NCI-H2171 (cell line): Measurements from ENCODE around the gene ISG15.
"Not testable (repeated sequence)": the region's sequence is repeated elsewhere in the genome, so short reads cannot be mapped to it uniquely, and the experiment has no call there.

ENCODE experiments used
- DNase-seq: peaks from one replicate; lab custom pipeline; 2025; lab: John Stamatoyannopoulos, UW

The ISG15 gene

DNA sequence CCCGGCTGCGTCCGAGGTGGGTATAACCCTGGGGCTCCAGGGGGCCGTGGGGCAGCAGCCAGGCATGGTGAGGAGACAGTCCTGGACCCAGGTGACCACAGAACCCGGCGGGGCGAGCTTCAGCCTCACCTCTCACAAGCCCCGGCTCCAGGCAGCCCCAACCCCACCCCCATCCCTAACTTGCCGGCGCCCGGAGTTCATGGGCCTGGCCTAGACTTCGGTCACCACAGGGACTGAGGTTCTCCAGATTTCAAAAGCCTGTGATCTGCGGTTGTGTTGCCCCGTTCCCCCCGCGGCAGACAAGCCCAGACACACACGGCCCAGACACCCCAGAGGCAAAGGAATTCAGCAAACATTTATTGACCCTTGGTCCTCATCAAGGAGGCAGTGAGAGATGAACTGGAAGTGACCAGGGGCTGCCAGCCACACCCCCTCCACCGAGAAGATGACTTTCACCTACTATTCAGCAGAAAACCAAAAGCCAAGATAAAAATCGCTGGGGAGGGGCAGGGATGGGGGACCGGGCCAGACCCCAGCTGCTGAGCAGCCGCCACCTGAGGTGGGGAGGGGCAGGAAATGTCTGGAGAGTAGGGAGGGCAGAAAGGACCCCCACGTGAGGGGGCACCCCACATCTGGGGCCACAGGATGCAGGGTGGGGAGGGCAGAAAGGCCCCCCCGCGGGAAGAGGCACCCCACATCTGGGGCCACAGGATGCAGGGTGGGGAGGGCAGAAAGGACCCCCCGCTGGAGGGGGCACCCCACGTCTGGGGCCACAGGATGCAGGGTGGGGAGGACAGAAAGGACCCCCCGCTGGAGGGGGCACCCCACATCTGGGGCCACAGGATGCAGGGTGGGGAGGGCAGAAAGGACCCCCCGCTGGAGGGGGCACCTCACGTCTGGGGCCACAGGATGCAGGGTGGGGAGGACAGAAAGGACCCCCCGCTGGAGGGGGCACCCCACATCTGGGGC, 17.3 kb upstream of the ISG15 start:
- no peak for DNase-seq

DNA sequence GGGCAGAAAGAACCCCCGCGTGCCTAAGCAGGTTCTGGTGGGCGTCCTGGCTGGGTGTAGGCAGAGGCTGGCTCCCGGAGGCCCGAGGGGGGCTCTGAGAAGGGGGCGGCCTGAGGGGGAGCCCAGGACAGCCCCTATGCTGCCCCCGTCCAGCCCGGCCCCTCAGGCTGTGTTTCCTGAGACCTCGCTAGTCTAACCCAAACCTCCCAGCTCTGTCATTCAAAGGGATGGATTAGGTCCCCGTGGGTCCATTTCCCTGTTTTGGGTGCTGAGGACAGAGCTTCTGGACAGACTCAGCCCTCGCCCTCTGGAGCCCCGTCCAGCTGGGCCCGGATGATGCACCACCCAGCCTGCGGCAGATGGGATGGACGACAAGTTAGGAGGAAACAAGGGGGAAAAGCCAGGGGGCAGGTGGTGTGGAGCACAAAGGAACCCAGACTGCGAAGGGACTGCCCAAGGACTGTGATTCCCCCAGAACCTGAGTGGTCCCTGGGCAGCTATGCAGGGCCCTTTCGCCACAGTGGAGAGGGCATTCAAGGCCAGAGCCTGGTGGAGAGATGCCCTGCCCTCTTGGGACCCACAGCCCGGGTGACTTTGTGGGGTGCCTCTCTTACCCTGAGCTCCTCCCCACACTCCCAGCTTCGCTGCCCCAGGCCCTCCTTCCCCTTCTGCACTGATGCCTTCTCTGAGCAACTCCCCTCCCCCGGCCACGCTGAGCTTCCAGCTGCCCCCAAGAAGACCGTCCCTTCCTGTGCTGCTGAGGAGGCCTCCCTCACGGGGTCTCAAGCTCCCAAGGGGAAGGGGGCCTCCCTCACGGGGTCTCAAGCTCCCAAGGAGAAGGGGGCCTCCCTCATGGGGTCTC, 16.2 kb upstream of the ISG15 start:
- DNase-seq, result no peak

DNA sequence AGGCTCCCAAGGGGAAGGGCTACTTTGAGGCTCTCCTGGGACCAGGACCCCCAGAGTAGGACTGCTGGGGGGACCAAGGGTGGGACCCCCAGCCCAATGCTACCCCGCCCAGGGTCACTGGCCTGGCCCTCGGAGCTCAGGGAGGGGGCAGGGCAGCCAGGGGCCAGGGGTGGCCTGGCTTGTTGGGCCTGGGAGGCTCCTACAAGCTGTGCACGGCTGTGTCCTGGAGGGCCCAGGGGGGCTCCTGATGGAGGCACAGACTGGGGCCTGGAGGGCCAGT, 15.6 kb upstream of the ISG15 start:
- DNase-seq, result no peak

DNA sequence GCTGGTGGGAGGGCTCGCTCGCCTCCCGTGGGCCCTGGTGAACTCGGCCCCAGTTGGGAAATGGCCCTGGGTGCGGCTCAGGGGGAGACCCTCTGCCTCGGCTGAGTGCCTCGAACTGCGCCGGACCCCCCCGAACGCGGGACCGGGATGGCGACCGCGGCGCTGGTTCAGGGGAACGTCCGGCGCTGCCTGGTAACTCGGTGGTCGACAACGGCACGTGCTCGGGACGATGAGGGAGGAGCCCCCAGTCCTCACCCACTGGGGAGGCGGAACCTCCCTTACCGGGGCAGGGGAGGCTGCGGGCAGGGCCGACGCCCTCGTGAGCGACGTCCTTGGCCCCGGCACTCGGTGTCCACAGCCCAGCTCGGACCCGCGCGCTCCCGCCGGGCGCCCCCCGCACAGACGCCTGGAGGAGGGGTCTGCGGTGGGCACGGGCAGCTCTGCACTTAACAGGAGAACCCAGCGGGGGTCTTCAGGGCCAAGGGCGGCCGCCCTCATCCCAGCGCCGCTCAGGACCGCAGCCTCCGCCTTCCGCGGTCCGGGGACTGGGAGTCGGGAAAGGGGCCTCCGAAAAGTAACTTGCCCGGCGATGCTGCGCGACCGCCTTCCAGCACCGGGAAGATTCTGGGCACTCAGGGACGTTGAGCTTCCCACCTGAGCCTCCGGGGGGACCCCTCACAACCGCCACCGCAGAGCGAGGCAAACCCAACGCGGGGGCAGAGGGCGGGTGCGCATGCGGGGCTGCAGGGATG, 15.1 kb upstream of the ISG15 start:
- peak; percentile 48 for DNase-seq

DNA sequence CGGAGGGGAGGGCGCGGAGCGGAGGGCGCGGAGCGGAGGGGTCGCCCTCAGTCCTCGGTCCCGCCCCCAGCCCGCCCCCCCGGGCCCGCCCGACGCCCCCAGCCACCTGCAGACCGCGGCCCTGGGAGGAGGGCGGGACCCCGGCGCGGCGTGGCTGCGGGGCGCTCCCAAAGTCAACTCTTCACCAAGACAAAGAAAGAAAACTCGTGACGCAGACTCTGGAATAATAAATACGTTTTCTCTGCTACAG, 14.6 kb upstream of the ISG15 start:
- no peak for DNase-seq

DNA sequence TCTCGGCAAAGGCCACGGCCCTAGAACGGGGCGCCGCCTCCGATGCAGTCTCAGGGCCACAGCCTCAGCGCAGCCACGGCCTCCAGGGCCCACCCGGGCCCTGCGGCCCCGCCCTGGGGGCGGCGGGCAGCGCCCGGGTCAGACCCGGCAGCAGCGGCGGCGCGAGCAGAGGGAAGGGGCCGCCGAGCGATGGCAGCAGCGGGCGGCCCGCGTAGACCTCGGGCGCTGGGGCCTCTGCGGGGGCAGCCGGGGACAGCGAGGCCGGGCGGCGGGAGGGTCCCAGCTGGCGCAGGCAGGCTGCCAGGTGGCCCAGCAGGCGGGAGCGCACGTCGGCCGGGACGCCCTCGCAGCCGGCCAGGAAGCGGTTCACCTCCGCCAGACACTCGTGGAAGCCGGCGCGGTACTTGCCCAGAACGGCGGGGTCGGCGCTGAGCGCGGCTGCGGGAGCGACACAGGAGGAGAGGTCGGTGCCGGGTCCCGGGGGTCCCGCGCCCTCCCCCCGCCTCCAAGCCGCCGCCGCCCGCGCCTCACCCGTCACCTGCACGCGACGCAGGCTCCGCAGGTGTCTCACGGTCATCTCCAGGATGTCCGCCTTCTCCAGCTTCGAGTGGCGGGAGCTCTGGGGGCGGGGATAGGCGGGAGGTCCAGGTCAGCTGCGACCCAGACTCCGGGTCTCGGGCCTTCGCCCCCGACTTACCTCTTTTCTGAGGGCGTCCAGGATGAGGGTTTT, 14.1 kb upstream of the ISG15 start:
- DNase-seq, result peak; percentile 65

DNA sequence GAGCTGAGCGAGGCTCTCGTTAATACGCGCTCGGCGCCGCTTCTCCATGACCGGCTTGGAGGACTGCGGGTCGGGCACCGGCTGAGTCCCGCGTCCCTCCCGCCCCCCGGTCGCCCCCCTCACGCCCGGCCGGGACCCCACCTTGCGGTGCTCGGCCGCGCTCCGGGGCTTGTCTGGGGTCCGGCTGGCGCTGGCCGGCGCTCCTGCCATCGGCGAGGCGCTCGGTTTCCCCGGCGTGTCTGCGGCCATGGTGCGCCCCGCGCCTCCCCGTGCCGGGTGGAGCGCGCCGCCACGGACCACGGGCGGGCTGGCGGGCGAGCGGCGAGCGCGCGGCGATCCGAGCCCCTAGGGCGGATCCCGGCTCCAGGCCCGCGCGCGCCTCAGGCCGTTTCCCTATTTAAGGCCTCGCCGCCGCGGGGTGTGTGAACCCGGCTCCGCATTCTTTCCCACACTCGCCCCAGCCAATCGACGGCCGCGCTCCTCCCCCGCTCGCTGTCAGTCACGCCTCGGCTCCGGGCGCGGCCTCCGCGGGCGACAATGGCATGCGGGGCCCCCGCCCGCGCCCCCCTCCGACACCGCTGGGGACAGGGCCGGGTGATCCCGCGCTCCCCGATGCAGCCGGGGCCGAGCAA, 13.5 kb upstream of the ISG15 start, which contains the start of gene HES4:
Gene HES4, minus strand, starts transcription at position 373 of the 632 bp plus-strand sequence. Its CDS starts 124 bp downstream, at position 249.
- DNase-seq, result peak; percentile 91

DNA sequence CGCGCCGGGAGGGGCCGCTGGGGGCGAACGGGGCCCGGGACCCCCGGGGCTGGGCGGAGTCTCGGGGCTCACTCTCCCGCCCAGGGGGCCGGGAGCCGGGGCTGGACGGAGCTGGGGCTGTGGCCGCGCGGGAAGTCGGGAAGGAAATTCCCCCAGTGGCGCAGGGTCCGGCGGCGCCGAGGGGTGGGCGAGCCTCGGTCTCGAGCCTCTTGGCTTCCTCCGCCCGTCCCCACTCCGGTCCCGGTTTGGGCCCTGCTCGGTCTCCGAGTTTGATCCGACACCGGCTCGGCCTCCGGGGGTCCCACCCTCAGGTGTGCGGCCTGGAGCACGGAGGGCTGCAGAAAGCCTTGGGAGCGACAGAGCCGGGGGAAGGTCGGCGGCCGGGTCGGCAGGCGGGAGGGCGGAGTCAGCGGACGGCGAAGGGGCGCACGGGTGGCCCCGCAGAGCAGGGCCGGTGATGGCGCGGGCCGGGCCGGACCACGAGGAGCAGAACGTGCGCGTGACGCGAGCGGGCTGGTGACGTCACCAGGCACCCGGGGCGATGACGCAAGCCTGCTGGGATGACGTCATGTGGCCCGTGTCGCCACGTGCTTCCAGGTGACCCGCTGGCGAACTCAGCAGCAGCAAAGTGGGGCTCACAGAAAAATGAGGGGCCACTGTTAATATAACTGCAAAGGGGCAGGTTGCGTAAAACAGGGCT, 12.8 kb upstream of the ISG15 start:
- peak; percentile 83 for DNase-seq

DNA sequence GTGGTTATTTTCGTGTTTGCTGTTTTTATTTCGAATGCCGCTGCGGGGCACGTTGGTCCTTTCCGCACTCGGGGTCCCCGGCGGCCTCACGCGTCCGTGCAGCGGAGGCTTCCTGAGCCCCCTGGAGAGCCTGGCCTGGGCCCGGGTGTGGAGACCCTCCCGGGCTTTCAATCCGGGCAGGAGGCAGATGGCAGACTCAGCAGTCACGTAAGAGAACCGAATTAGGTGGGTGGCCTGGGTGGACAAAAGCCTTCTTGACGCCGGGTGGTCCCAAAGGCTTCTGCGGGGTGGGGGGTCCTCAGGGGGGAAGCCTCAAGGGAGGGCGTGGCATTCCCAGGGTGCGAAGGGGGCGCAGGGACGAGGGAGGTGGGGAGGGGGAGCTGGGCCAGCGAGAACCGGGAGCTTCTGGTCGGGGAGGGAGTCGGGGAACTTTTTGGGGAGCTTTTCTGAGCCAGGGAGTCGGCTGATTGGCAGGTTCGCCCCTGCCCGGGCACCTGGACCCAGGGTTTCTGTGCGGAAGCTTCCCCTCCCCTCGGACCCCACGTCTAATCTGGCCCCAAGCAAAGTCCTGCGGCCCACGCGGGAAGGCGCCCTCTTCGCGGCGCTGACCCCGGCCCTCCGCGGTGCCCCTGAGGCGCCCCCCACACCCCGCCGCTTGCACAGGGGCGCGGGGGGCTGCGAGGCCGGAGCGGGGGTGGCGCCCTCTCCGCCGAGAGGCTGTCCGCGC, 12.1 kb upstream of the ISG15 start:
- no peak for DNase-seq

DNA sequence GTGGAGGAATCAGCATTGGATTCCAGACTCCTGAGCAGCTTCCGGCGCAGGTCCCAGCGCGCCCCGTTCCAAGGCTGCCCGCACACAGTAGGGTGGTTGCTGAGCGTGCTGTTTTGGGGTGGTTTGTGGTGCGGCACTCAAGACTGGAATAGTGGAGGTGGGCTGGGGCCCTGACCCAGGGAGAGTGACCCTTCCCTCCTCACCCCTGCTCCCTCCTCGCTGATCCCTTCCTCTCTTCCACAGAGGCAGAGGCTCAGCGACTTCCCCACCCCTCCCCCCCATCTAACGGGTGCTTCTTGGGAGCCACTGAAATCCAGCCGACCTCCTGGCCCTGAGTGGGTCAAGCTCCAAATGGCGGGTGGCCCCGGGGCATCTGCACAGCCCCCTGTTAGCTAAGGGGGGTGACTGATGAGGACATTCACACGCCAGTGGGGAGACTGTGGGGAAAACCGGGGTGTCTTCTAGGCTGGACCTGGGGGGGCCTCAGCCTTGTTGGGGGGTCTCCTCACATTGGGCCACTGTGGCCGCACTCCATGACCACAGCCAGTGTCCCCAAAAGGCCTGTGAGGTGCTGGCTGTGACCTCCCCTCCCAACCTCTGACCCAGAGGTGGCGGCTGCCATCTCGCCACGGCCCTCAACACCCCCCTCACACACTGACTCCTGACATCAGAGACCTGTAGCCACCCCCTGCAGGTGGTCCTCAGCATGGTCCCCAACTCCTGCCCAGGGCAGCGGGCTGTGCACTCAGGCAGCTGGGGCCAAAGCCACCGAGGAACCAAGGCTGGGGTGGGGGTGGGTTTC, 9.5 kb upstream of the ISG15 start:
- no peak for DNase-seq

DNA sequence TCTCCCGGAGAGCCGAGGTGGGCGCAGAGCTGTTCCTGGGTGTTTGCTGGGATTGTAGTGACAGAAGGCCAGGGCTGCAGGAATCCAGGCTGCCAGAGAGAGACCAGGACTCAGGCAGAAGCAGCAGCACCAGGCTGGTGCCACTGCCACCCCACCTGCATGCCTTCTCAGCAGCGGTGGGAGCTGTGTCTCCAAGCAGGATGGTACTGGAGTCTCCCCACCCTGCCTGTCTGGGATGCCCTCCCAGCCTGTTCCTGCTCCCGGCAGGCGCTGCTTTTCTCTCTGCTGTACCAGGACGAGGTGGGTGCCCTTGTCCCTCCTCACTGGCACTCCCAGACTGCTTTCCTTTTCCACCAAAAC, 8.9 kb upstream of the ISG15 start:
- DNase-seq, result no peak

DNA sequence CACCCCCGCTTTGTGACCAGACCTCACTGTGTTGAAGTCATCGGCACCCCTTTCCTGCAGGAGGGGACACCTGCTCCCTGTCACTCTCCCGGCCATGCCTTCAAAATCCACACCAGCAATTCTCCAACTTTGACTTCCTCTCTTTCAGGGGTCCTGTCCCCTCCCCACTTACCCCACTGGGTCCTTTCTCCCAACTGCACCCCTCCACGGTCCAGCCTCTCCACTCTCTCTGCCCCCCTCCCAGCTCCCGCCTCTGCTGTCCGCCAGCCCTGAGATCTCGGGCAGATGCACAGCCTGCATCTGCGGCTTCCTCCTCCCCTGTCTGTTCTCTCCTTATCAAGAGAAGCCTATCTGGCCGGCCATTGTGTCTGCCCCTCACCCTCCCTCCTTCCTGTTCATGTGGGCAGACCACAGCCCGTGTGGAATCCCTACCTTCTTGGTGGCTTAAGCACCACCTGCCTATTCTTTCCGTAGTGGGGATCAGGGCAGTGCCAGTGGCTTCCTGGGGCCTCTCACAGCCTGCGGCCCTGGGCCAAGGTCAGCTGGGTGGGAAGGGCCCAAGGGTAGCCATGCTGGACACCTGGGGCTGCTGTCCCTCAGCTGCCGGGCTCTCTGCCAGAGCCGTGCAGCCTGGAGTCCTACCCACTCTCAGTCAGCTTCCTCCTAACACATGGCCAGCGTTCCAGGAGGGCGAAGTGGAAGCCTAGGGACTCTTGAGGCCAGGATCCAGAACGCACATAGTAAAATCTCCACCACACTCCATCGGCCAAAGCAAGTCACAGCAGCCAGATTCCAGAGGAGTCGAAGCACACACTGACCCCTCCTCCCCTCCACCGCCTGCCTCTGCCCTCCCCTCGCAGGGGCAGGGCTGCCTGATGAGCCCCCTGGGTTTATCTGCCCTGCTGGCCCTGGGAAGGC, 8.3 kb upstream of the ISG15 start:
- DNase-seq, result no peak

DNA sequence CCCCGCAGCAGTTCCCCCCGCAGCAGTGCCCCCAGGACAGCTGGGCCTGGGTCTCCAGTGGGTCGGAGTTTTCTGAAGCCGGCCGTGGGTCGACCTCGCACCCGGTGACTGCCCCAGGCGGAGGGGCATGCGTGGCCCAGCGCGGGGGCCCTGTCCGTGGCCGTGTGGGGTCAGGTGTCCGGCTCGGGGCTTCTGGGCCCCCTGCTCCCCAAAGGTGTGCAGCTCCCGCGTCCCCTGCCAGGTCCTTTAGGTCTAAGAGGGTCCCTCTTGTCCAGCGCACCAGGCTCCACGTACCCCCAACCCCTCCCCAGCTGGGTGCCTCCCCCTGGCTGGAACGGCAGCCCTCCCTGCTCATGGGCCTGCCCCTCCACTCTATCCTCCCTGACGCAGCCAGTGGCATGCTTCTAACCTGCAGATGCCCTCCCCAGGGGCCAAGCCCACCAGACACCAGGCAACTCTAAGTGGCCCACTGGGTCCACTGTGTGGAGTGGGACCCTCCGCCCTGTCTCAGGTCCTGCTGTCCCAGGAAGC, 7.5 kb upstream of the ISG15 start:
- no peak for DNase-seq

DNA sequence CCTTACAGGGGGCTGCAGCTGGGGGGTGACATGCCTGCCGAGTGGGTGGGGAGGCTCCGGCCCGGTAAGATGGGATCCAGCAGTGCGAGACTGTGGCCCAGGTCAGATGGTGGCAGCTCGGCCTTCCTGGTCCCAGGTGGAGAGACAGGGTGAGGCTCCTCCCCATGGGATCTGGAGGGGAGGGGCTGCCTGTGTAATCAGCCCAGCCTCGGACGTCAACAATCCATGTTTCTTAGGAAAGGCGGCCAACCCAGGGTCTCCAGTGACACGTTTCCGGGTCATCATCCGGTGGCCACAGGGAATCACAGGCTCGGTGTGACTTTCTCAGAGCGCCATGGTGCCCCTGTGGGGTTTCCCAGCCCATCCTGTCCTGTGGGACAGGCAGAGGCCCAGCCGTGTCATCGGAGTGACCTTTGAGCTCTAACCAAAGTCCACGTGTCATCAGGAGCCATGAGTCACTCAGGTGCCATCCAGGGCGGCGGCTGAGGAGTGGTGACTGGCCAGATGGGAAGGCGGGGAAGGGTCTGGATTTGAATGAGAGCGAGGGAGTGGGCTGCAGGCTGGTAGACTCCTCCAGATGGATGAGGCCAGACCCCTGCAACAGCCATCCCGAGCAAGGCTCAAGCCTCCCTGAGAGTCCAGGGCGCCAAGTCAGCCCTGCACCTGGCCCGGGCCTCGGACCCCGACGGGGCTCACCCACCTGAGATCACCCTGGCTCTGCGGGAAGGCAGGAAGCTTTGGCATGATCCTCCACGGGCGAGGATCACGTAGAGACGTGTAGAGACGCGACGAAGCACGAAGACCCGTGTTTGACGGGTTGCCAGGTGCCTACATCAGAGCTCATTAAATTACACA, 6.8 kb upstream of the ISG15 start:
- DNase-seq, result no peak

DNA sequence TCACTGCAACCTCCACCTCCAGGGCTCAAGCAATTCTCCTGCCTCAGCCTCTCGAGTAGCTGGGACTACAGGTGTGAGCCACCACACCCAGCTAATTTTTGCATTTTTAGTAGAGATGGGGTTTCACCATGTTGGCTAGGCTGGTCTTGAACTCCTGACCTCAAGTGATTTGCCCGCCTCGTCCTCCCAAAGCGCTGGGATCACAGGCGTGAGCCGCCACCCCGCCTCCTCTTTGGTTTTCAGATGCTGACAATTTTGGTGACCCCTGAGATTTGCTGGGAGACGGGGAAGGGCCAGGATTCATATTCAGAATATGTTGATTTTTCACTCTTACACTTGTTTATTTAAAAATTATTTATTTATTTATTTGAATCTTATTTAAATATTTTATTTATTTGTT, 3.2 kb upstream of the ISG15 start:
- DNase-seq, result not testable (repeated sequence)

DNA sequence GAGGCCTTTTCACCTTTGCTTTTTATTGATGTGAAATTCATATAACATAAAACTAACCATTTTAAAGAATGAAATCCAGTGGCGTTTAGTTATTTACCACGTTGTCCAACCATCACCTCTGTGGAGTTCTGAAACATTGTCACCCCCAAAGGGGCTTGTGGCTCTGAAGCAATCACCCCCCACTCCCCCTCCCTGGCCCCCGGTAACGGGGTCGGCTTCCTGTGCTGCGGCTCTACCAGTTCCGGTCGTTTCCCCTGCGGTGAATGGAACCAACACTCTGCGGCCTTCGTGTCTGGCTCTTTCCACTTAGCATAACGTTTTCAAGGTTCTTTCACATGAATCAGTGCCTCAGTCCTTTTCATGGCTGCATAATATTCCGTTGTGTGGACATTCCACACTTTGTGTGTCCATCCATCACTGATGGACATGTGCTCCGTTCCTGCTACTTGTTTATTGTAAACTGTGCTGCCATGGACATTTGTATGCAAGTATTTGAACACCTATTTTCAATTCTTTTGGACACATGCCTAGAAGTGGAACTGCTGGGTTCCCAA, 1.8 kb upstream of the ISG15 start:
- DNase-seq, result no peak

DNA sequence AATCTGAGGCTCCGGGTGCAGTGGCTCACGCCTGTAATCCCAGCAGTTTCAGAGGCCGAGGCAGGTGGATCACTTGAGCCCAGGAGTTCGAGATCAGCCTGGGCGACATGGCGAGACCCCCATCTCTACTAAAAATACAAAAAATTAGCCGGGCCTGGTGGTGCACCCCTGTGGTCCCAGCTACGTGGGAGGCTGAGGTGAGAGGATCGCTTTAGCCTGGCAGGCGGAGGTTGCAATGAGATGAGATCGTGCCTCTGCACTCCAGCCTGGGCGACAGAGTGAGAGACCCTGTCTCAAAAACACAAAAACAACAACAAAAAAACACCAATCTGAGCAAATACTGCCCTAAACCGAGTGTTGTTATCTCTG, 577 bp upstream of the ISG15 start:
- DNase-seq, result not testable (repeated sequence)
